T-cell (primary cell): ENCODE data around the gene ARRDC3. TPM values are rescaled to one million over a fixed set of nuclear protein-coding genes. Genes with fewer than 3 reads are reported as not detected.
"Not testable (repeated sequence)": the region's sequence is repeated elsewhere in the genome, so short reads cannot be mapped to it uniquely, and the experiment has no call there.

Experiments
- ATAC-seq, 4 experiments: fragments of 200-7000 bp in 3 of 4; fragments of 150-1000 bp in 1 of 4; cut with Tn5 transposase; replicated peaks in 1 of 4; 1 replicate in 3 of 4; 2 replicates in 1 of 4; pipeline ENCODE4 v1.10.0; 2021; ENCODE audit warnings: moderate library complexity in 3 of 4, mild to moderate bottlenecking in 2 of 4, moderate number of reproducible peaks in 1 of 4
- CTCF ChIA-PET, 2 donors: fragments of 300-600 bp; sonication (Branson Sonifier 250); formaldehyde crosslinking; loops; one replicate each; lab custom pipeline; 2022; ENCODE audit warnings: antibody characterized with exemption in 2 of 2; lab: Charles Lee
- POLR2A ChIA-PET, 2 donors: fragments of 300-600 bp; sonication (Branson Sonifier 250); formaldehyde crosslinking; loops; one replicate each; lab custom pipeline; 2022; ENCODE audit warnings: antibody characterized with exemption in 2 of 2; lab: Charles Lee
- DNase-seq, 35 experiments: peaks; one replicate each; pipeline versions ENCODE4 v3.0.0 to v3.0.0-alpha.2; 2013 to 2023
- H3K27ac ChIP-seq: one replicate; pipeline ENCODE4 v1.5.1; 2013; ENCODE audit warnings: low read length
- H3K27me3 ChIP-seq, 2 experiments: replicated peaks in 1 of 2; 1 replicate in 1 of 2; 2 replicates in 1 of 2; pipeline versions ENCODE4 v1.6.1 to v1.7.0; 2013; ENCODE audit warnings: low read length in 1 of 2, mixed read lengths in 1 of 2; ENCODE audit not compliant: control insufficient read depth in 2 of 2, insufficient read depth in 2 of 2; ENCODE audit errors: extremely low read depth in 1 of 2
- H3K36me3 ChIP-seq, 2 donors: 1 replicate in 1 of 2; 2 replicates in 1 of 2; pipeline versions ENCODE4 v1.6.1 to v1.7.0; 2013; ENCODE audit warnings: low read length in 1 of 2; ENCODE audit not compliant: control insufficient read depth in 2 of 2, insufficient read depth in 1 of 2; ENCODE audit errors: extremely low read depth in 1 of 2
- H3K4me1 ChIP-seq, 2 experiments: 1 replicate in 1 of 2; 2 replicates in 1 of 2; pipeline versions ENCODE4 v1.6.1 to v1.7.0; 2013; ENCODE audit warnings: low read length in 2 of 2, mixed read lengths in 1 of 2; ENCODE audit not compliant: insufficient read depth in 2 of 2, control insufficient read depth in 1 of 2; ENCODE audit errors: extremely low read depth in 1 of 2
- H3K4me3 ChIP-seq, 2 donors: 1 replicate in 1 of 2; 2 replicates in 1 of 2; pipeline versions ENCODE4 v1.5.1 to v1.7.0; 2013; ENCODE audit warnings: mild to moderate bottlenecking in 2 of 2, low read length in 1 of 2, moderate library complexity in 1 of 2; ENCODE audit not compliant: control insufficient read depth in 1 of 2; ENCODE audit errors: extremely low read depth in 1 of 2
- H3K9me3 ChIP-seq: 2 replicates; pipeline ENCODE4 v1.7.0; 2013
- H3K27ac Mint-ChIP-seq, 2 donors: one replicate each; pipeline ENCODE4 v1.8.0; 2020 to 2021; ENCODE audit warnings: mild to moderate bottlenecking in 2 of 2, mixed read lengths in 2 of 2
- H3K27me3 Mint-ChIP-seq, 2 donors: one replicate each; pipeline ENCODE4 v1.8.0; 2021 to 2022; ENCODE audit warnings: mixed read lengths in 2 of 2
- H3K36me3 Mint-ChIP-seq: one replicate; pipeline ENCODE4 v1.8.0; 2021; ENCODE audit warnings: mixed read lengths
- H3K4me1 Mint-ChIP-seq, 3 donors: one replicate each; pipeline ENCODE4 v1.8.0; 2020 to 2022; ENCODE audit warnings: mixed read lengths in 3 of 3, mild to moderate bottlenecking in 1 of 3
- H3K4me3 Mint-ChIP-seq, 3 donors: one replicate each; pipeline ENCODE4 v1.8.0; 2020 to 2022; ENCODE audit warnings: mild to moderate bottlenecking in 3 of 3, mixed read lengths in 3 of 3, moderate library complexity in 3 of 3
- H3K9me3 Mint-ChIP-seq, 3 donors: one replicate each; pipeline ENCODE4 v1.8.0; 2020 to 2022; ENCODE audit warnings: mixed read lengths in 3 of 3
- WGBS: methylation state at CpG from one replicate; pipeline ENCODE4 v1.1.5; 2013; ENCODE audit warnings: missing lambda C conversion rate; ENCODE audit not compliant: insufficient coverage; 5-methylcytosine and 5-hydroxymethylcytosine counted together
- total RNA-seq, 35 experiments: library from RNA in 6 of 35; stranded (reverse) in 6 of 35; fragments of 120-200 nt in 1 of 35; gene quantifications; one replicate each; pipeline versions ENCODE4 v1.2.1 to v1.2.4 and lab custom pipeline; 2013 to 2026

Gene ARRDC3
- total RNA-seq, 5 donors from 2014 or later (not counting 1 experiment from before 2014, with no cell fraction given): 107 to 219 (median 127) TPM

- CTCF ChIA-PET: interaction anchor here (1.4 to 5.7 kb wide), 4 partner anchors 164 to 456 kb away, joined by 3 to 126 read pairs (median 6); no protein-coding TSS in a partner anchor
- H3K36me3 Mint-ChIP-seq: peaks cover 4% of the 10 kb centered on the region
- H3K9me3 Mint-ChIP-seq: no peaks in the 10 kb centered on the region
- DNase-seq (no peak), ATAC-seq (no peak)
- Histone ChIP-seq H3K4me3 (no peak overlapping the region), H3K36me3 (no peaks in the 10 kb centered on the region), H3K4me1 (peaks cover 12 to 21% of the 10 kb centered on the region in 2 experiments), H3K27me3 (no peaks in the 10 kb centered on the region), H3K9me3 (no peaks in the 10 kb centered on the region), H3K27ac (no peak overlapping the region)
- no peak overlapping the region for H3K27ac Mint-ChIP-seq
- H3K4me1 Mint-ChIP-seq: peaks cover 15 to 21% (median 16%) of the 10 kb centered on the region in 3 donors
- WGBS: no CpG with 5 or more reads among the region's 5 CpGs
- no peak overlapping the region for H3K4me3 Mint-ChIP-seq
- H3K27me3 Mint-ChIP-seq: no peaks in the 10 kb centered on the region
- POLR2A ChIA-PET: no interaction called here
Measured at GRCh38 chr5:91388362-91388761, 5.2 kb upstream of the ARRDC3 start.

- H3K4me1 Mint-ChIP-seq: peaks cover 16 to 22% (median 16%) of the 10 kb centered on the region in 3 donors
- no peak for ATAC-seq
- Histone ChIP-seq H3K27me3 (no peaks in the 10 kb centered on the region), H3K4me3 (no peak overlapping the region), H3K4me1 (peaks cover 14 to 21% of the 10 kb centered on the region in 2 experiments), H3K27ac (no peak overlapping the region), H3K36me3 (no peaks in the 10 kb centered on the region), H3K9me3 (no peaks in the 10 kb centered on the region)
- no peak overlapping the region for H3K27ac Mint-ChIP-seq
- H3K36me3 Mint-ChIP-seq: peaks cover 9% of the 10 kb centered on the region
- no peaks in the 10 kb centered on the region for H3K9me3 Mint-ChIP-seq
- ChIA-PET CTCF (interaction anchor here (0.7 to 5.7 kb wide), 21 partner anchors 11 to 583 kb away, joined by 3 to 126 read pairs (median 19); no protein-coding TSS in a partner anchor), POLR2A (interaction anchor here (0.6 to 1.3 kb wide), 4 partner anchors 20 to 577 kb away, joined by 3 to 9 read pairs (median 3); no protein-coding TSS in a partner anchor)
- WGBS: 78% methylated on average over 2 of the region's 2 CpGs
- no peak overlapping the region for H3K4me3 Mint-ChIP-seq
- DNase-seq: no peak
- no peaks in the 10 kb centered on the region for H3K27me3 Mint-ChIP-seq
Measured at GRCh38 chr5:91386120-91386519, 3.0 kb upstream of the ARRDC3 start.

- not testable (repeated sequence) for ATAC-seq, H3K27me3 ChIP-seq, H3K36me3 Mint-ChIP-seq, H3K27ac Mint-ChIP-seq, H3K4me3 ChIP-seq, H3K27me3 Mint-ChIP-seq, H3K36me3 ChIP-seq, H3K27ac ChIP-seq, DNase-seq, H3K4me3 Mint-ChIP-seq, H3K9me3 Mint-ChIP-seq, H3K9me3 ChIP-seq
- ChIA-PET POLR2A (interaction anchor here (0.6 to 1.3 kb wide), 8 partner anchors 19 to 576 kb away, joined by 3 to 9 read pairs (median 3); no protein-coding TSS in a partner anchor), CTCF (interaction anchor here (0.6 to 5.7 kb wide), 50 partner anchors 10 to 583 kb away, joined by 3 to 126 read pairs (median 6); no protein-coding TSS in a partner anchor)
- peaks cover 14 to 19% of the 10 kb centered on the region in 2 experiments for H3K4me1 ChIP-seq
- WGBS: 94% methylated on average over 5 of the region's 11 CpGs
- H3K4me1 Mint-ChIP-seq: peaks cover 16 to 22% (median 16%) of the 10 kb centered on the region in 3 donors
Measured at GRCh38 chr5:91385596-91385995, 2.5 kb upstream of the ARRDC3 start.

- ATAC-seq (peak in 1 of 4 experiments; percentile 6), DNase-seq (peak in 13 of 35 experiments; percentile 15 to 89 (median 22))
Measured at GRCh38 chr5:91384671-91385430, 1.7 kb upstream of the ARRDC3 start.

GRCh38 chr5:91383956-91384300, 811 bp upstream of the ARRDC3 start:
- DNase-seq (peak in 3 of 35 experiments; percentile 9 to 40 (median 19)), ATAC-seq (no peak)
- no peaks in the 10 kb centered on the region for H3K27me3 Mint-ChIP-seq
- no peaks in the 10 kb centered on the region for H3K27me3 ChIP-seq
- H3K27ac ChIP-seq: peak overlapping the region; percentile 99
- peaks cover 18 to 23% (median 21%) of the 10 kb centered on the region in 3 donors for H3K4me1 Mint-ChIP-seq
- peaks cover 11 to 16% of the 10 kb centered on the region in 2 experiments for H3K4me1 ChIP-seq
- no peaks in the 10 kb centered on the region for H3K36me3 ChIP-seq
- H3K4me3 ChIP-seq: peak overlapping the region; percentile 96 to 97
- H3K4me3 Mint-ChIP-seq: peak overlapping the region; percentile 91 to 96 (median 92)
- H3K36me3 Mint-ChIP-seq: peaks cover 15% of the 10 kb centered on the region
- ChIA-PET POLR2A (interaction anchor here (0.7 to 2.0 kb wide), 13 partner anchors 9 to 973 kb away, joined by 3 to 17 read pairs (median 8); partner anchors contain the start of gene CETN3 (in 1 of the 2)), CTCF (interaction anchor here (1.0 to 5.7 kb wide), 31 partner anchors 11 to 974 kb away, joined by 3 to 126 read pairs (median 8); partner anchors contain the start of gene CETN3 (in 1 of the 2))
- no peaks in the 10 kb centered on the region for H3K9me3 ChIP-seq
- peak overlapping the region; percentile 99 for H3K27ac Mint-ChIP-seq
- H3K9me3 Mint-ChIP-seq: no peaks in the 10 kb centered on the region
- WGBS: no CpG with 5 or more reads among the region's 7 CpGs

More at GRCh38 chr5:91384671-91385430, 1.7 kb upstream of the ARRDC3 start:
- Mint-ChIP-seq H3K27ac (peak overlapping the region; percentile 99), H3K27me3 (no peaks in the 10 kb centered on the region), H3K36me3 (peaks cover 10% of the 10 kb centered on the region), H3K4me3 (peak overlapping the region; percentile 91 to 96 (median 92)), H3K4me1 (peaks cover 16 to 23% (median 17%) of the 10 kb centered on the region in 3 donors), H3K9me3 (no peaks in the 10 kb centered on the region)
- Histone ChIP-seq H3K36me3 (no peaks in the 10 kb centered on the region), H3K4me3 (no peak overlapping the region), H3K27me3 (no peaks in the 10 kb centered on the region), H3K9me3 (no peaks in the 10 kb centered on the region), H3K4me1 (peaks cover 13 to 14% of the 10 kb centered on the region in 2 experiments), H3K27ac (peak overlapping the region; percentile 99)
- ChIA-PET CTCF (interaction anchor here (0.6 to 5.7 kb wide), 63 partner anchors 10 to 910 kb away, joined by 3 to 126 read pairs (median 5); partner anchors contain the start of genes MBLAC2 (in 1 of the 2) and POLR3G (in 1 of the 2)), POLR2A (interaction anchor here (0.6 to 2.0 kb wide), 8 partner anchors 14 to 170 kb away, joined by 3 to 14 read pairs (median 4); no protein-coding TSS in a partner anchor)
- no CpG with 5 or more reads among the region's 6 CpGs for WGBS
